HepG2 (cell line): Measurements from ENCODE around the gene RESP18. TPM values are rescaled to one million over a fixed set of nuclear protein-coding genes. Genes with fewer than 3 reads are reported as not detected.

Experiments used
- ARID4A ChIP-seq: sonication (generic); formaldehyde crosslinking; IDR thresholded peaks from 2 replicates; pipeline ENCODE4 v1.5.0; 2020; ENCODE audit warnings: mild to moderate bottlenecking, missing genetic modification reagents, borderline replicate concordance
- CBX5 ChIP-seq: sonication (generic); formaldehyde crosslinking; IDR thresholded peaks from 2 replicates; pipeline ENCODE4 v1.4.0; 2020; ENCODE audit warnings: missing genetic modification reagents, borderline replicate concordance
- DMAP1 ChIP-seq: IDR thresholded peaks from 2 replicates; pipeline ENCODE4 v1.6.1; 2016
- IRF2 ChIP-seq: IDR thresholded peaks from 2 replicates; pipeline ENCODE4 v1.6.1; 2018; ENCODE audit warnings: missing genetic modification reagents, missing compliant biosample characterization
- KMT2B ChIP-seq: IDR thresholded peaks from 2 replicates; pipeline ENCODE4 v1.6.1; 2016; ENCODE audit warnings: missing genetic modification reagents, missing compliant biosample characterization
- NFYC ChIP-seq: IDR thresholded peaks from 2 replicates; pipeline ENCODE4 v1.6.1; 2016; ENCODE audit warnings: missing genetic modification reagents, missing compliant biosample characterization
- PAXIP1 ChIP-seq: sonication (generic); formaldehyde crosslinking; conservative IDR thresholded peaks from 2 replicates; pipeline ENCODE4 v1.4.0; 2020; ENCODE audit warnings: mild to moderate bottlenecking, missing genetic modification reagents, moderate library complexity
- SIX1 ChIP-seq: sonication (generic); formaldehyde crosslinking; IDR thresholded peaks from 2 replicates; pipeline ENCODE4 v1.4.0; 2020; ENCODE audit warnings: missing genetic modification reagents, borderline replicate concordance
- ZBTB4 ChIP-seq: sonication (generic); formaldehyde crosslinking; IDR thresholded peaks from 2 replicates; pipeline ENCODE4 v1.4.0; 2020; ENCODE audit warnings: missing genetic modification reagents, mild to moderate bottlenecking, borderline replicate concordance
- ZBTB42 ChIP-seq: sonication (generic); formaldehyde crosslinking; IDR thresholded peaks from 2 replicates; pipeline ENCODE4 v1.5.0; 2020; ENCODE audit warnings: mild to moderate bottlenecking, missing genetic modification reagents
- ZNF333 ChIP-seq: sonication (generic); formaldehyde crosslinking; IDR thresholded peaks from 2 replicates; pipeline ENCODE4 v1.4.0; 2020; ENCODE audit warnings: mild to moderate bottlenecking, missing genetic modification reagents, borderline replicate concordance
- ZNF501 ChIP-seq: sonication (generic); formaldehyde crosslinking; IDR thresholded peaks from 2 replicates; pipeline ENCODE4 v1.5.1; 2020; ENCODE audit warnings: mild to moderate bottlenecking, moderate library complexity, missing genetic modification reagents
- polyA plus RNA-seq, 8 experiments: library from polyadenylated mRNA; depleted of rRNA in 3 of 8; stranded (reverse) in 7 of 8; unstranded in 1 of 8; fragments of >200 nt; fragmentation: Illumina TruSeq in 4 of 8; extraction: Trizol in 4 of 8; gene quantifications; 2 replicates each; pipeline versions ENCODE4 v1.2.1 to v1.2.3, GENCODE V29; 2011 to 2016; ENCODE audit warnings: low read depth in 4 of 8, missing spikeins in 1 of 8, mixed read lengths in 1 of 8; ENCODE audit not compliant: insufficient read depth in 1 of 8
- total RNA-seq, 5 experiments: library from RNA; depleted of rRNA; stranded (reverse); fragments of >200 nt; fragmentation: Illumina TruSeq; extraction: Trizol; gene quantifications; 2 replicates each; pipeline ENCODE4 v1.2.3, GENCODE V29; 2016; ENCODE audit warnings: low read depth in 1 of 5
- TF ChIP-seq, protein P1 (sequence below): sonication (generic); formaldehyde crosslinking; IDR thresholded peaks from 2 replicates; pipeline ENCODE4 v1.4.0; 2020; ENCODE audit warnings: missing genetic modification reagents

Gene RESP18
- total and polyA plus RNA-seq, 2 of the 13 experiments (the other 11 are each of a cell fraction or from before 2014, with no cell fraction given), result not detected

DNA sequence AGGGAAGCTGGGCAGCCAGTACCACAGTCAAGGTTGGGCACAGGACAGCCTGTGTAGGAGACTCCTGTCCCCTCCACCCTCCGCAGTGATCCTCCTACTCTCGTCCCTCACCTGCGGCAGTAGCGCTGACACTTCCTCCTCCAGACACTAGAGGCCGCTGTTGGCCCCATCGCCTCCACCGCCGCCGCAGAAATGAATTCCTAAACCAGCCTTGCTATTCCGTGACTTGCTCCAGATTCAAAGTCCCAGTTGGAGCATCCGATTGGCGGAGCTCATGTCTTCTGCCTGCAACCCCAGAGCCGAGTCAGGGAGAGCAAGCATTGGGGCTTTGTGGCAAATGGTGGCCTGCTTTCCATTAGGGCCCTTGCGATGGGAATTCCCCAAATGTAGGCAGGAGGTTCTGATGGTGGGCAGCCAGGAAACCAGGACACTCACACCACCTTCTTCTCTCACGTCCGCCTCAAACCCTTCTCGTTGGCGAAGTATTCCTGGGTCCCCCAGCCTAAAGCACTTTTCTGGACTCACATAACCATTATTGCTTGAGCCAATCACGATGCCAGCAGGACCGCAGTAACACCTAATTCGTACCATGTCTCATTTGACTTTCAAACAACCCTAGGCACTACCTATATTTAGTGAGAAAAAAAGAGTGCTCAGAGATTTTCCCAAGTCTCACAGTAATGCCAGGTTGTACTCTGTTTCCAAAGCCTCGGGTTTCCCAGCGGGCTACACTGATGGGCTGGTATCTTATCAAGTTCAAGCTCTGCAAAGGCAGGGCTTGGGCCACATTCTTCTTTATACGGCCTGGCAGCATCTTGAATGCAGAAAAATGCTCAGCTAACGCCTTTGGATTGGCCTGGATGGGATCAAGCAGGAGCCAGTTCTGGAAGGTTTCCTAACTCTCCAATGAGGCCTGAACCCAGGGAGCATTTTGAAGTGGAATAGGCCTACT lies 54.6 kb downstream of the RESP18 start (continued):
- TF ChIP-seq ZBTB4 (CRISPR knock-in tag), result no peak
- TF ChIP-seq ARID4A, result peak; percentile 56; the same call in 1 of the 2 replicates
- TF ChIP-seq, protein P1, sequence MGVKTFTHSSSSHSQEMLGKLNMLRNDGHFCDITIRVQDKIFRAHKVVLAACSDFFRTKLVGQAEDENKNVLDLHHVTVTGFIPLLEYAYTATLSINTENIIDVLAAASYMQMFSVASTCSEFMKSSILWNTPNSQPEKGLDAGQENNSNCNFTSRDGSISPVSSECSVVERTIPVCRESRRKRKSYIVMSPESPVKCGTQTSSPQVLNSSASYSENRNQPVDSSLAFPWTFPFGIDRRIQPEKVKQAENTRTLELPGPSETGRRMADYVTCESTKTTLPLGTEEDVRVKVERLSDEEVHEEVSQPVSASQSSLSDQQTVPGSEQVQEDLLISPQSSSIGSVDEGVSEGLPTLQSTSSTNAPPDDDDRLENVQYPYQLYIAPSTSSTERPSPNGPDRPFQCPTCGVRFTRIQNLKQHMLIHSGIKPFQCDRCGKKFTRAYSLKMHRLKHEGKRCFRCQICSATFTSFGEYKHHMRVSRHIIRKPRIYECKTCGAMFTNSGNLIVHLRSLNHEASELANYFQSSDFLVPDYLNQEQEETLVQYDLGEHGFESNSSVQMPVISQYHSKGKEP (CRISPR knock-in tag), result 0 out of 2 replicates have a peak, but pooled peaks have one; percentile 31
- peak; percentile 74; the same call in 1 of the 2 replicates for TF ChIP-seq CBX5 (CRISPR knock-in tag)
- peak; percentile 59; the same call in 1 of the 2 replicates for TF ChIP-seq IRF2 (CRISPR knock-in tag)
- TF ChIP-seq ZBTB42 (CRISPR knock-in tag), result 0 out of 2 replicates have a peak, but pooled peaks have one; percentile 49
- peak; percentile 79 for TF ChIP-seq ZNF333 (CRISPR knock-in tag)
- peak; percentile 56 for TF ChIP-seq NFYC
- TF ChIP-seq DMAP1 (CRISPR knock-in tag), result peak; percentile 58
- peak; percentile 65; the same call in 1 of the 2 replicates for TF ChIP-seq ZNF501 (CRISPR knock-in tag)
- TF ChIP-seq KMT2B (CRISPR knock-in tag), result peak; percentile 35; the same call in 1 of the 2 replicates
- TF ChIP-seq SIX1 (CRISPR knock-in tag), result 0 out of 2 replicates have a peak, but pooled peaks have one; percentile 25
- peak; percentile 23; the same call in 1 of the 2 replicates for TF ChIP-seq PAXIP1 (CRISPR knock-in tag)
